Measurements from ENCODE around the gene SLC9A8. TPM values are rescaled to one million over a fixed set of nuclear protein-coding genes. Genes with fewer than 3 reads are reported as not detected.

SLC9A8 gene, protein sequence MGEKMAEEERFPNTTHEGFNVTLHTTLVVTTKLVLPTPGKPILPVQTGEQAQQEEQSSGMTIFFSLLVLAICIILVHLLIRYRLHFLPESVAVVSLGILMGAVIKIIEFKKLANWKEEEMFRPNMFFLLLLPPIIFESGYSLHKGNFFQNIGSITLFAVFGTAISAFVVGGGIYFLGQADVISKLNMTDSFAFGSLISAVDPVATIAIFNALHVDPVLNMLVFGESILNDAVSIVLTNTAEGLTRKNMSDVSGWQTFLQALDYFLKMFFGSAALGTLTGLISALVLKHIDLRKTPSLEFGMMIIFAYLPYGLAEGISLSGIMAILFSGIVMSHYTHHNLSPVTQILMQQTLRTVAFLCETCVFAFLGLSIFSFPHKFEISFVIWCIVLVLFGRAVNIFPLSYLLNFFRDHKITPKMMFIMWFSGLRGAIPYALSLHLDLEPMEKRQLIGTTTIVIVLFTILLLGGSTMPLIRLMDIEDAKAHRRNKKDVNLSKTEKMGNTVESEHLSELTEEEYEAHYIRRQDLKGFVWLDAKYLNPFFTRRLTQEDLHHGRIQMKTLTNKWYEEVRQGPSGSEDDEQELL
- total RNA-seq: 10 to 100 TPM; 22.2 to 34.2 (median 25.6) TPM
- total RNA-seq (2013): 16.7 TPM
- 24.5 to 75.8 (median 51.0) reads per million in 29 experiments for total RNA-seq

DNA sequence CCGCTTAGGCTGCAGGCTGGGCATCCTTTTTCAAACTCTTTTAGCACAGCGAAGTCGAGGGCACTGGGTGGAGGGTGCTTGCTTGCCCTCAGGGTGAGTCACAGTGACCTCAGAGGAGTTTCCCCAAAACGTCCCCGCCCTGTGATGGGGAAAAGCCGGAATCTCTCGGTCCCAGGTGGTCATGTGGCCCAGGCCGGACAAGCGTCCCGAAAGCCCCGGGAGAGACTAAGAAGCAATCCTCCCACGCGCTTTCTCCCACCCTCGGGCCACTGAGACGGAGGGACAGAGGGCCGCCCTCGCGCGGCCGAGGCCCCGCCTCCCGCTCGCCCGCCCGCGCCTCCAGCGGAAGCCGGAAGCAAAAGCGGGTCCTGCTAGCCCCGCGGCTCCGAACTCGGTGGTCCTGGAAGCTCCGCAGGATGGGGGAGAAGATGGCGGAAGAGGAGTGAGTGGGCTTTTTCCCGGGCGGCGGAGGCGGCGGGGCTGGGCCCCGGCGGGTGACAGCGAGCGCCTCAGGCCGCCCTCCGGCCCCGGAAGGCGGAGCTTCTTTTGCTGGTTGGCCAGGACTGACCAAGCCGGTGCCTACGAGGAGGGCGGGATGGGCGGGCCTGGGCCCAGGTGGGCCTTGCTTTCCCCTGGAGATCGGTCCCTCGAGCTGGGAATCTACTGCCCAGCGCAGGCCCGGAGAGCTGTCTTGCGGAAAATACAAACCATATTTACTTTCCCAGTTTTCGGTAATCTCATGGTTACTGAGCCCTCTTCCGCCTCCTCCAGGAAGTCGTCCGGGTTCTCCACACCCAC, at the start of gene SLC9A8:
Gene SLC9A8, plus strand, starts transcription at position 322 of the 798 bp plus-strand sequence. Its CDS starts 95 bp downstream, at position 417.
- H3K4me1 Mint-ChIP-seq: peaks cover 32 to 41% (median 37%) of the 10 kb centered on the region in 3 donors

DNA sequence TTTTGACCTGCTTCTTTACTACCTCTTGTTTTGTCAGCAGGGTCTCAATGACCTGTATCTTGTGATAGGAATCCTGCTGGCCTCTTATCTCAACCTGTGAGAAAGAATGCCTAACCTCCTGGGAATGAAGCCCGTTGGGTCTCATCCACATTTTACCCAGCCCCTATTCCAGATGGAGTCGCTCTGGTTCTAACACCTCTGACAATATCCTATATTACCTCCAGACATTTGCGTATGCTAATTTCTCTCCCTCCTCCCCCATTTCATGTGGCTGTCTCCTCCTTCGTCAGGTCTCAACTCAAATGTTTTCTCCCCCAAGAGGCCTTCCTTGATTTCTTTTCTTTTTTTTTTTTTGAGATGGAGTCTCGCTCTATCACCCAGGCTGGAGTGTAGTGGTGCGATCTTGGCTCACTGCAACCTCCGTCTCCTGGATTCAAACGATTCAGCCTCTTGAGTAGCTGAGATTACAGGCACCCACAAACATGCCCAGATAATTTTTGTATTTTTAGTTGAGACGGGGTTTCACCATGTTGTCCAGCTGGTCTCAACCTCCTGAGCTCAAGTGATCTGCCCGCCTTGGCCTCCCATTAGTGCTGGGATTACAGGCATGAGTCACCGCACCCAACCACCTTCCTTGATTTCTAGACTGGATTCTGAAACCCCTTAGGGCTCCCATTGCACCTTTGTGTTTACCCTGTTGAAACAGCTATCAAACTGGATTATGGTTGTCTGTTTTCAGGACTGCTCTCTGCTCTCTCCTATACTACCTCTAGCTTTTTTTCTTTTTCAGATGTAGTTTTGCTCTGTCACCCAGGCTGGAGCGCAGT, 49.5 kb upstream of the SLC9A8 start:
- no peak for DNase-seq
- H3K36me3 Mint-ChIP-seq: no peaks in the 10 kb centered on the region
- no peak for ATAC-seq (replicated peaks in 1 of 4)
- H3K4me3 Mint-ChIP-seq: no peak overlapping the region
- Histone ChIP-seq H3K9me3 (no peaks in the 10 kb centered on the region), H3K27ac (ENCODE audit: low read length) (no peak overlapping the region), H3K4me1 (ENCODE audit: control insufficient read depth in 1 of 2, extremely low read depth in 1 of 2, insufficient read depth in 2 of 2, low read length in 2 of 2) (peaks cover 4 to 13% of the 10 kb centered on the region in 2 experiments), H3K4me3 (ENCODE audit: control insufficient read depth in 1 of 2, extremely low read depth in 1 of 2, low read length in 1 of 2) (no peak overlapping the region), H3K36me3 (ENCODE audit: control insufficient read depth in 2 of 2, extremely low read depth in 1 of 2, insufficient read depth in 1 of 2, low read length in 1 of 2) (no peaks in the 10 kb centered on the region), H3K27me3 (replicated peaks in 1 of 2; ENCODE audit: control insufficient read depth in 2 of 2, extremely low read depth in 1 of 2, insufficient read depth in 2 of 2, low read length in 1 of 2) (peaks cover 2 to 21% of the 10 kb centered on the region in 2 experiments)
- CTCF ChIA-PET: no interaction called here
- peaks cover 50 to 58% of the 10 kb centered on the region in 2 donors for H3K27me3 Mint-ChIP-seq
- 98% methylated on average over 5 of the region's 12 CpGs for WGBS (ENCODE audit: insufficient coverage)
- no peak overlapping the region for H3K27ac Mint-ChIP-seq
- POLR2A ChIA-PET: interaction anchor here in 1 of 2 donors (0.7 kb wide), 1 partner anchor 188 kb away, joined by 4 read pairs; no protein-coding TSS in a partner anchor
- H3K4me1 Mint-ChIP-seq: peaks cover 8 to 12% (median 10%) of the 10 kb centered on the region in 3 donors
- H3K9me3 Mint-ChIP-seq: no peaks in the 10 kb centered on the region

More for the DNA sequence above, at the start of gene SLC9A8:
- POLR2A ChIA-PET: interaction anchor here (0.5 to 0.6 kb wide), 3 partner anchors 13 to 103 kb away, joined by 3 to 4 read pairs (median 4); no protein-coding TSS in a partner anchor
- ATAC-seq (replicated peaks in 1 of 4) (peak; percentile 89 to 97 (median 96)), DNase-seq (peak; percentile 64 to 92 (median 76))
- Histone ChIP-seq H3K36me3 (ENCODE audit: control insufficient read depth in 2 of 2, extremely low read depth in 1 of 2, insufficient read depth in 1 of 2, low read length in 1 of 2) (peaks cover 0 to 18% of the 10 kb centered on the region in 2 donors), H3K9me3 (no peaks in the 10 kb centered on the region), H3K27ac (ENCODE audit: low read length) (peak within 1 kb of the TSS; percentile 93), H3K4me1 (ENCODE audit: control insufficient read depth in 1 of 2, extremely low read depth in 1 of 2, insufficient read depth in 2 of 2, low read length in 2 of 2) (peaks cover 11 to 18% of the 10 kb centered on the region in 2 experiments), H3K27me3 (replicated peaks in 1 of 2; ENCODE audit: control insufficient read depth in 2 of 2, extremely low read depth in 1 of 2, insufficient read depth in 2 of 2, low read length in 1 of 2) (no peaks in the 10 kb centered on the region), H3K4me3 (ENCODE audit: control insufficient read depth in 1 of 2, extremely low read depth in 1 of 2, low read length in 1 of 2) (peak within 1 kb of the TSS; percentile 76 to 91)
- peak within 1 kb of the TSS; percentile 93 to 95 (median 95) for H3K4me3 Mint-ChIP-seq
- no peaks in the 10 kb centered on the region for H3K27me3 Mint-ChIP-seq
- H3K27ac Mint-ChIP-seq: peak within 1 kb of the TSS; percentile 96
- H3K9me3 Mint-ChIP-seq: no peaks in the 10 kb centered on the region
- CTCF ChIA-PET: interaction anchor here (0.5 to 0.7 kb wide), 2 partner anchors 285 to 916 kb away, joined by 4 to 5 read pairs; no protein-coding TSS in a partner anchor
- 0% methylated on average over 52 of the region's 61 CpGs for WGBS (ENCODE audit: insufficient coverage)
- H3K36me3 Mint-ChIP-seq: peaks cover 16% of the 10 kb centered on the region

DNA sequence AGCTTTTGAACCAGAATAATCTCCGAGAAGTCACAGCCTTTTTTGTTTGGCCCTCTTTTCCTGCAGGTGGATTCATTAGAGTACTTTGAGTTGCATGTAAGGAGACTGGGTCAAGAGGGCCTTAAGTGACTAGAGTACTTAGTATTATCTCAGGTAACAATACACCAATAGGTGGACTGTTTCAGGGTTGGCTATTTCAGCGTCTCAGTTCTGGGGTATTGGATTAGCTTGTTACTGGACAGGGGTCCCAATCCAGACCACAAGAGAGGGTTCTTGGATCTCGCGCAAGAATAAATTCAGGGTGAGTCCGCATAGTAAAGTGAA, 47.3 kb upstream of the SLC9A8 start:
- CTCF ChIA-PET: interaction anchor here in 1 of 2 donors (0.6 kb wide), 1 partner anchor 945 kb away, joined by 3 read pairs; no protein-coding TSS in a partner anchor
- Histone ChIP-seq H3K36me3 (ENCODE audit: control insufficient read depth in 2 of 2, extremely low read depth in 1 of 2, insufficient read depth in 1 of 2, low read length in 1 of 2) (no peaks in the 10 kb centered on the region), H3K4me1 (ENCODE audit: control insufficient read depth in 1 of 2, extremely low read depth in 1 of 2, insufficient read depth in 2 of 2, low read length in 2 of 2) (peaks cover 13 to 28% of the 10 kb centered on the region in 2 experiments), H3K27me3 (replicated peaks in 1 of 2; ENCODE audit: control insufficient read depth in 2 of 2, extremely low read depth in 1 of 2, insufficient read depth in 2 of 2, low read length in 1 of 2) (peaks cover 6 to 21% of the 10 kb centered on the region in 2 experiments), H3K9me3 (no peaks in the 10 kb centered on the region), H3K4me3 (ENCODE audit: control insufficient read depth in 1 of 2, extremely low read depth in 1 of 2, low read length in 1 of 2) (no peak overlapping the region), H3K27ac (ENCODE audit: low read length) (no peak overlapping the region)
- POLR2A ChIA-PET: no interaction called here
- 100% methylated on average over 1 of the region's 5 CpGs for WGBS (ENCODE audit: insufficient coverage)
- H3K36me3 Mint-ChIP-seq: no peaks in the 10 kb centered on the region
- H3K4me3 Mint-ChIP-seq: no peak overlapping the region
- DNase-seq: no peak
- no peaks in the 10 kb centered on the region for H3K9me3 Mint-ChIP-seq
- H3K4me1 Mint-ChIP-seq: peaks cover 20 to 29% (median 23%) of the 10 kb centered on the region in 3 donors
- H3K27me3 Mint-ChIP-seq: peaks cover 47 to 71% of the 10 kb centered on the region in 2 donors
- H3K27ac Mint-ChIP-seq: no peak overlapping the region
- ATAC-seq (replicated peaks in 1 of 4): no peak

DNA sequence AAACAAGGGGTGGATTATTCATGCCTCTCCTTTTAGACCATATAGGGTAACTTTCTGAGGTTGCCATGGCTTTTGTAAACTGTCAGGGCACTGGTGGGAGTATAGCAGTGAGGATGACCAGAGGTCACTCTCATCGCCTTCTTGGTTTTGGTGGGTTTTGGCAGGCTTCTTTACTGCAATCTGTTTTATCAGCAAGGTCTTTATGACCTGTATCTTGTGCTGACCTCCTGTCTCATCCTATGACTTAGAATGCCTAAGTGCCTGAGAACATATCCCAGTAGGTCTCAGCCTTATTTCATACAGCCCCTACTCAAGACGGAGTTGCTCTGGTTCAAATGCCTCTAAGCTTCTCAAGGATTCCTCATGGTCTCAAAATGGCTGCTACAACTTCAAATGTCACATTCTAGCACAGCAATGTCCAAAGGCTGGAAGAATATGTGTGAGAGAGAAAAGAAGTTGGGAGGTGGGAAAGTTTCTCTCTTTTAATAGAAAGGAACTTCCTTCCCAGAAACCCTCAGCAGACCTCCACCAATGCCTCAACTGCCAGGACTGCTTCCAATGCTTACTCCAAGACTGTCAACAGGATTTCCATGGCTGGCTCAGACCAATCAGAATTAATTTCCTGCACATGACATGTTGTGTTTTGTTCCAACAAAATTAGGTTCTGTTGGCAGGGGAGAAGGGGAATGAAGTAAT, 46.6 kb upstream of the SLC9A8 start:
- Mint-ChIP-seq H3K9me3 (no peaks in the 10 kb centered on the region), H3K27me3 (peaks cover 51 to 76% of the 10 kb centered on the region in 2 donors), H3K4me3 (no peak overlapping the region), H3K4me1 (peaks cover 20 to 33% (median 24%) of the 10 kb centered on the region in 3 donors), H3K27ac (no peak overlapping the region), H3K36me3 (no peaks in the 10 kb centered on the region)
- DNase-seq (no peak), ATAC-seq (replicated peaks in 1 of 4) (no peak)
- Histone ChIP-seq H3K36me3 (ENCODE audit: control insufficient read depth in 2 of 2, extremely low read depth in 1 of 2, insufficient read depth in 1 of 2, low read length in 1 of 2) (no peaks in the 10 kb centered on the region), H3K4me1 (ENCODE audit: control insufficient read depth in 1 of 2, extremely low read depth in 1 of 2, insufficient read depth in 2 of 2, low read length in 2 of 2) (peaks cover 13 to 28% of the 10 kb centered on the region in 2 experiments), H3K9me3 (no peaks in the 10 kb centered on the region), H3K27ac (ENCODE audit: low read length) (no peak overlapping the region), H3K4me3 (ENCODE audit: control insufficient read depth in 1 of 2, extremely low read depth in 1 of 2, low read length in 1 of 2) (no peak overlapping the region), H3K27me3 (replicated peaks in 1 of 2; ENCODE audit: control insufficient read depth in 2 of 2, extremely low read depth in 1 of 2, insufficient read depth in 2 of 2, low read length in 1 of 2) (peaks cover 4 to 21% of the 10 kb centered on the region in 2 experiments)
- 100% methylated on average over 1 of the region's 2 CpGs for WGBS (ENCODE audit: insufficient coverage)
- ChIA-PET CTCF (no interaction called here), POLR2A (no interaction called here)

DNA sequence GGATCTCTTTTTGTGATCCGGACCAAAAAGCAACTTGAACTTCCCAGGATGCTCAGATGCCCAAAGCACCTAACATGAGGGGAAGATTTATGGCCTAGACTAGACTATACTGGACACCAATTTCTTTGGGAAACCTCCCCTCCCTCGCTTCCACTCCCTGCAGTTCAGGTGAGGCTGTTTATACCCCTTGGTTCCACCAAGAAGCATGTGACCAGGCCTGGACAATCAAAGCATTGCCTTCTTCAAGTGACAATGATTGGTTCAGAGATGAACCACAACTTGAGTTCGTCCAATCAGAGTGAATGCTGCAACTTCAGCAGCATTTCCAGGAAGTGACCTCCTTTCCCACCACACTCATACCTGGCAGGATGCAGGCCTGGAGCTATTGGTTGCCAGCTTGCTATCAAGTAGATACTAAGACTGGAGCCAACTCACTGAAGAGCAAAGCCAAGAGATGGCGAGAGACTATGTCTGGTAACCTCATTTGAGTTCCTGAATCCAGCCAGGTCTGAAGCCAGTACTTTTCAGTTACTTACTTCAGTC, 45.6 kb upstream of the SLC9A8 start:
- WGBS (ENCODE audit: insufficient coverage): 95% methylated on average over 2 of the region's 4 CpGs
- H3K27ac ChIP-seq (ENCODE audit: low read length): no peak overlapping the region
- no peak for DNase-seq
- ChIA-PET POLR2A (no interaction called here), CTCF (no interaction called here)
- peaks cover 4 to 26% of the 10 kb centered on the region in 2 experiments for H3K27me3 ChIP-seq (replicated peaks in 1 of 2; ENCODE audit: control insufficient read depth in 2 of 2, extremely low read depth in 1 of 2, insufficient read depth in 2 of 2, low read length in 1 of 2)
- H3K9me3 ChIP-seq: no peaks in the 10 kb centered on the region
- H3K4me3 ChIP-seq (ENCODE audit: control insufficient read depth in 1 of 2, extremely low read depth in 1 of 2, low read length in 1 of 2): no peak overlapping the region
- H3K36me3 ChIP-seq (ENCODE audit: control insufficient read depth in 2 of 2, extremely low read depth in 1 of 2, insufficient read depth in 1 of 2, low read length in 1 of 2): no peaks in the 10 kb centered on the region
- no peaks in the 10 kb centered on the region for H3K9me3 Mint-ChIP-seq
- H3K4me1 Mint-ChIP-seq: peaks cover 20 to 34% (median 29%) of the 10 kb centered on the region in 3 donors
- H3K4me3 Mint-ChIP-seq: peak overlapping the region in 1 of 3 donors; percentile 31
- peaks cover 13 to 28% of the 10 kb centered on the region in 2 experiments for H3K4me1 ChIP-seq (ENCODE audit: control insufficient read depth in 1 of 2, extremely low read depth in 1 of 2, insufficient read depth in 2 of 2, low read length in 2 of 2)
- no peaks in the 10 kb centered on the region for H3K36me3 Mint-ChIP-seq
- no peak for ATAC-seq (replicated peaks in 1 of 4)
- peaks cover 45 to 71% of the 10 kb centered on the region in 2 donors for H3K27me3 Mint-ChIP-seq
- H3K27ac Mint-ChIP-seq: no peak overlapping the region

Data from T-cell (primary cell).